ENCODE results near the gene MAP2.

Gene MAP2

DNA sequence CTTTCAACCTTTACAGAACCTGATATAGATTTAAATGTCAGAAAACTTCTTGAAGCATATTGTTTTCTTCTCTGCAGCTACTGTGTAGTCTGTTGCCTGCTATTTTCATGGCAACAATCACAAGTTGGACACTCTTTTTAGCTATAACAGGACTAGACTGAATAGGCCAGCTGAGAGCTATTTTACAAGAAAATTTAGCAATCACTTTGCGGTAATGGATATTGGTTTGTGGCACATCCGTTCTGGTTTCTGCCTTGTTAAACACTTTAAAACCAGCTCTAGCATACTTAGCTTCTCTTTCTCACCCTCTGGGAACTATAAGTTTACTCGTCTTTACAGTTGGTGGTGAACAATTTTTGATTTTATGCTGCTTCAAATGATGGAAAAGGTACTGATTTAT, 125.7 kb downstream of the MAP2 start:
- TF ChIP-seq, protein P1, sequence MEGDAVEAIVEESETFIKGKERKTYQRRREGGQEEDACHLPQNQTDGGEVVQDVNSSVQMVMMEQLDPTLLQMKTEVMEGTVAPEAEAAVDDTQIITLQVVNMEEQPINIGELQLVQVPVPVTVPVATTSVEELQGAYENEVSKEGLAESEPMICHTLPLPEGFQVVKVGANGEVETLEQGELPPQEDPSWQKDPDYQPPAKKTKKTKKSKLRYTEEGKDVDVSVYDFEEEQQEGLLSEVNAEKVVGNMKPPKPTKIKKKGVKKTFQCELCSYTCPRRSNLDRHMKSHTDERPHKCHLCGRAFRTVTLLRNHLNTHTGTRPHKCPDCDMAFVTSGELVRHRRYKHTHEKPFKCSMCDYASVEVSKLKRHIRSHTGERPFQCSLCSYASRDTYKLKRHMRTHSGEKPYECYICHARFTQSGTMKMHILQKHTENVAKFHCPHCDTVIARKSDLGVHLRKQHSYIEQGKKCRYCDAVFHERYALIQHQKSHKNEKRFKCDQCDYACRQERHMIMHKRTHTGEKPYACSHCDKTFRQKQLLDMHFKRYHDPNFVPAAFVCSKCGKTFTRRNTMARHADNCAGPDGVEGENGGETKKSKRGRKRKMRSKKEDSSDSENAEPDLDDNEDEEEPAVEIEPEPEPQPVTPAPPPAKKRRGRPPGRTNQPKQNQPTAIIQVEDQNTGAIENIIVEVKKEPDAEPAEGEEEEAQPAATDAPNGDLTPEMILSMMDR (IDR thresholded peaks at IDR 0.05; ENCODE audit: control insufficient read depth, insufficient read depth, low read depth, low read length, missing control alignments) = no peak
- H3K4me3 ChIP-seq (ENCODE audit: control insufficient read depth, low read depth, low read length) = no peak overlapping the region
- DNase-seq (ENCODE audit: low read depth) = no peak

DNA sequence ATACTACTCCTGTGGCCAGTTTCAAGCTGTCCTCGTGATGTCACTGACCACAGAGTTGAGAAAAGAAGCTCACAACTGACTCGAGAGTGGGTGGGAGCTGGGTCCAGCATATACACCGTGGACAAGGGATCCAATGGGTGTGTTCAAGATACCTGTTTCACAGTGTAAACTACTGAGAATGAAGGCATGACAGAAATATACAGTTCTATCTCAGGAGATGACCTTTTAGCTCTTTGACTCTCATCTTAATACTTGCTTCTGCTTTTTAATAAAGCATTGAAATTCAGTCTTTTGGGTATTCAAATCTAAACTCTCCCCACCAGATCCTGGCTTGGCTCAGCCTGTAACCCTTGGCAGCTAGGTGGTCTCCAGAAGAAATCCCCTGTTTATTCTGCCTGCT, 130.1 kb downstream of the MAP2 start:
- no peak overlapping the region for H3K4me3 ChIP-seq (ENCODE audit: control insufficient read depth, low read depth, low read length)
- no peak for DNase-seq (ENCODE audit: low read depth)
- TF ChIP-seq, protein P1 (IDR thresholded peaks at IDR 0.05; ENCODE audit: control insufficient read depth, insufficient read depth, low read depth, low read length, missing control alignments) = no peak

DNA sequence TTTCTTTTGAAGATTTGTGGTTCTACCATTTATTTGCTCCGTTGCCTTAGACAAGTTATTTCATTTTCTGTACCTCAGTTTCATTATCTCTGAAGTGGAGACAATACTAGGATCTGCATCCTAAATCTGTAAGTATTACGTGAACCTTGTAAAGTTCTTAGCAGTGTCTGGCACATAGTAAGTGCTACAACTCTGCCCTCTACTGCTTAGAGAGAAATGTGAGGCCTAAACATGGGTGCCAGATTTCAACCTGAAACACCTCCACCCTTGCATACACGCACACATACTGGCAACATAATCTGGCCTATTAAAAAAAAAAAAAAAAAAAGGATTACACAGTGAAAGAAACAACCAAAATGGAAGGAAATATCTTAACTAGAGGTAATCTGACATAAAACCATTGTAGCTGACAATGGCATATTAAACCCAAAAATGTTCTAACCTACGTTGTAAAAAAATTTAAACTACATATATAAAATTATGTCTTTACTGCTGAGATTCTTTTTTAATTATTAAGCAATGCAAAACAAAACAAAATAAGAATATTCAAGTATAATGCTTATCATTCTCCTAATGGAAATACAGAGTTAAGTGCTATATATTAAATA, 132.6 kb downstream of the MAP2 start:
- no peak overlapping the region for H3K4me3 ChIP-seq (ENCODE audit: control insufficient read depth, low read depth, low read length)
- TF ChIP-seq, protein P1 (IDR thresholded peaks at IDR 0.05; ENCODE audit: control insufficient read depth, insufficient read depth, low read depth, low read length, missing control alignments) = peak; percentile 74
- DNase-seq (ENCODE audit: low read depth) = peak; percentile 32

DNA sequence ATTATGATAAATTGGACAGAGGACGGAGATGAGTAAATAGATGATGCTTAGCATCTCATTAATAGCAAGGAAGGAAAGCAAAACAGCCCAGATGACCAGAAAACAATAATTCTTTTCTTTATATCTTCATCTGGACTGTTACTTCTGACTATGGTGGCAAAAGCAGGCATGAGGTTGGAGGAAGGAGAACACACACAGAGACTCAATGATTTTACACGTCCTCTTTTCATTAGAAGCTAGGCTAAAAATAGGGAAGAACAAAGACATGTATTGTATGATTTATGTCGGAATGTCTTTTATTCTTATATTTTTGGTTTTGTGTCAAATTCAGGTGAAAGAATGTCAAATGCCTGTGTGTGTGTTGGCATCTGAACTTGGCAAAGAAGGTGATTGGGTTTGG, 137.1 kb downstream of the MAP2 start:
- H3K4me3 ChIP-seq (ENCODE audit: control insufficient read depth, low read depth, low read length) = no peak overlapping the region
- TF ChIP-seq, protein P1 (IDR thresholded peaks at IDR 0.05; ENCODE audit: control insufficient read depth, insufficient read depth, low read depth, low read length, missing control alignments) = no peak
- DNase-seq (ENCODE audit: low read depth) = no peak

DNA sequence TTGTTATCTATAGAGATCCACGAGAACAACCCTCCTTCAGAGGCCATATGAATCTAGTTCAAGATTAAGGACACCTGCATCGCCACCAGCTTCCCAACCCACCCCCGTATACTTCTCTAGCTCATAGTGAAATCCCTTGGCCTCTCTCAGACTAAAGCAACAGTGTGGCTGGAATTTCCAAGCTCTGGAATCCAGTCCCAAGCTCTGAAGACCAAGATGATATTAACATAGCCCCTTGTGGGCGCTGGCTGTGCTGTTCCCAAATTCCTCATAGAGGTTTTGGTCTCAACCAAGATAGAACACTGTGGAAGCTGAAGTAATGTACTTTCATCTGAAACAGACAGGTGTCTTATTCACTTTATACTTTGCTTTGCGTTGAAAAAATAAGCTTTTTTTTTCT, 139.6 kb downstream of the MAP2 start:
- TF ChIP-seq, protein P1 (IDR thresholded peaks at IDR 0.05; ENCODE audit: control insufficient read depth, insufficient read depth, low read depth, low read length, missing control alignments) = no peak
- no peak overlapping the region for H3K4me3 ChIP-seq (ENCODE audit: control insufficient read depth, low read depth, low read length)
- no peak for DNase-seq (ENCODE audit: low read depth)

DNA sequence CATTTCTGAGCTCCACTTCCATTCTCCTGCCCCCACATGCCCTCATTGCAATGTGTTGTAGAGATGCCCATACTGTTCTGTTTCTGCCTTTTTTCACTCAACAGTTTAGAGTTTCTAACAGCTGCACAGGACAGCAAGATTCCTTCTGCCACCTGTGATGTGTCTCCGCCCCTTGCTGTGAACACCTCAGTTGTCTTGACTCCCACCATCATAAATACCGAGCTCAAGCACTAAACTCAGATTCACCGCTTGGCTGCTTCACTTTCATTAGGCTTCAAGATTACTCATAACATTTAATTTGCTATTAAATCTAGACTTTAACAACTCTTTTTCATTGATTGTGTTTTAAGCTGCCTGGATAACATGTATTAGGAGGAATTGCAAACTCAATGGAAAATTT, 141.0 kb downstream of the MAP2 start:
- TF ChIP-seq, protein P1 (IDR thresholded peaks at IDR 0.05; ENCODE audit: control insufficient read depth, insufficient read depth, low read depth, low read length, missing control alignments) = no peak
- DNase-seq (ENCODE audit: low read depth) = no peak

More for the DNA sequence above, 141.0 kb downstream of the MAP2 start:
- H3K4me3 ChIP-seq (ENCODE audit: control insufficient read depth, low read depth, low read length) = no peak overlapping the region
